GM18951 (cell line): ENCODE data around the gene GALNTL6.

Experiments used
- POLR2A ChIP-seq: IDR thresholded peaks from 4 replicates; pipeline ENCODE4 v1.6.1; 2011; ENCODE audit warnings: mild to moderate bottlenecking; ENCODE audit not compliant: insufficient read length, insufficient read depth; ENCODE audit errors: extremely low read depth
- in situ Hi-C: fragments of 300-500 bp; cut with MboI; formaldehyde crosslinking; loops from one replicate; pipeline ENCODE4 v1.12.0; 2022; ENCODE audit warnings: low sequenced_read_pairs, mixed read lengths, inconsistent platforms; ENCODE audit not compliant: unreplicated experiment

GALNTL6 gene

DNA sequence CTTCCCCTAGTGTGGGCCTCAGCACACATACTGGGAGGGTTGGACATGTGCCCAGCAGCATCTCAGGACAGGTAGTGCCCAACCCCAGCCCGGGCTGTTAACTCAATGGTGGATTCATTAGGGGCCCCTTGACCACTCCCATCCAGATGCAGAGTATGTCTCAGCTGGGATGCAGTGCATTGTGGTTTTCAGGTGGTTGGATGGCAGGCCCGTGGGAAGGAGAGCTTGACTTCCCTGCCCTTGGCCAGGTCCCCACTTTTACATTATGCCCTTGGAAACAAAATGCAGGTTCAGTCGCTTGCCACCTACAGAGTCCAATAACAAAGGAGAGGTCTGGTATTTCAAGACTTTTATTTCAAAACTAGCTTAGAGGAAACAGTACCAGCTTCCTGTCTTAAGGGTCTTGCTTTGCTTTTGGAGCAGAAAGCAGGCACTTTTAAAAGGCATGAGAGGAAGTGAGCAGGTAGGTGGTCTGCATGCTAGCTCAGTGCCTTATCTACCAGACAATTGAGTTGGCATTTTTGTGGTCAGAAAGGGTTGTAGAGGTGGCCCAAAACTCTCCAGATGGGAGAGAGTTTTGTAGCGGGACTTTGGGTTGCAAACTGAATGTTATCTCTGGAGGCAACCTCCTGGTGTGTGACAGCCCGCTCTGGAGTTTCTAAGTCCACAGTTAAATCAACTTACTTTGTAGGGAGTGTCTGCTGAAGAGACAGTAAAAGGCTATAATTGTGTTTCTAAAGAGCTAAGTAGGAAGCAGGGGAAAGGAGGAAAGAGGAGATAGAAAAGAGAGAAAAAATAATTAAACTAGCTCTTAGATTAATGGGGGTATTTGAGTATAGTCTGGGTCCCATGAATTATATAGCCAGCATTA lies 171.0 kb downstream of the GALNTL6 start:
- in situ Hi-C loops, result no loop called here
- TF ChIP-seq POLR2A, result no peak

DNA sequence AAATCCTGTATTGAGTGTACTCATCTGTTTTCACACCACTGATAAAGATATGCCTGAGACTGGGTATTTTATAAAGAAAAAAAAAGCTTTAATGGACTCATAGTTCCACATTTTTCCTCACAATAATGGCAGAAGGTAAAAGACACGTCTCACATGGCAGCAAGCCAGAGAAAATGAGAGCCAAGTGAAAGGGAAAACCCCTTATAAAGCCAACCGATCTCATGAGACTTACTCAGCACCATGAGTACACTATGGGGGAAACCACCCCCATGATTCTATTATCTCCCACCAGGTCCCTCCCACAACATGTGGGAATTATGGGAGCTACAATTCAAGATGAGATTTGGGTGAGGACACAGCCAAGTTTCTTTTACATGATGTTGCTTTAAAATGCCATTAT lies 171.9 kb downstream of the GALNTL6 start:
- in situ Hi-C loops, result no loop called here

DNA sequence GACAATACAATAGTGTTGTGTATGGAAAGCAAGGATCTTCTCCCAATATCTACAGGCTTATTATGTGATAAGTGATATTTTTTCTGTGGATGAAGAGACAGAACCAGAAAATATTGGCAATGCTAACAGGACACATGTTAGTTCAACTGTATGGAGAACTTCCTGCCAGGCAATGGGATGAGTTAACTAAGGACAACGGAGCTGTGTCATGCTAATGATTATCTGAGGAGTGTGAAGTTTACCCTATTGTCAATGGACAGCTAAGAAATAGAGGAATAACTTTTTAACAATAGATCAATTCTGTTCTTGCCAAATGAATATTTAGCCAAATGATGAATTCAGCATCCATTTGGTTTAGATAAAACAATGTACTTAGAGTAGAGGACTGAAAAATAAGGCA lies 180.0 kb downstream of the GALNTL6 start:
- in situ Hi-C loops, result no loop called here
- no peak for TF ChIP-seq POLR2A

More for the DNA sequence above, 171.9 kb downstream of the GALNTL6 start:
- TF ChIP-seq POLR2A, result no peak

DNA sequence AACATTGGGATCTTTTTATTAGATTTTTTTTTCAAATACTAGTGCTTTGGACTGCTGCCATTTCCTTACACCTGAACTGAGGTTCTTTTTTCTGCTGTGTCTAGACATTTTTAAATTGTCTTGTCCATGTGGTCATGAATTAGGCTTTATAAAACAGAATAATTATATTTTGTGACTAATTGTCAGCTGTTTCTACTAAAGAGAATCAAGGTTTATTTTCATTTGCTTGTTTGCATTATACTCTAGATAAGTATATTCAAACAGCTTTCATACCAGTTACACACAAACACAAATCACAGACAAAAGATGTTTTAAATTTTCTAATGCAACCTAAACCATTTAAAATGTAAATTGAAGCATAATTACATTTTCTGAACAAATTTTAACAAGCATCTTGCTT lies 194.7 kb downstream of the GALNTL6 start:
- in situ Hi-C loops, result no loop called here
- TF ChIP-seq POLR2A, result no peak

DNA sequence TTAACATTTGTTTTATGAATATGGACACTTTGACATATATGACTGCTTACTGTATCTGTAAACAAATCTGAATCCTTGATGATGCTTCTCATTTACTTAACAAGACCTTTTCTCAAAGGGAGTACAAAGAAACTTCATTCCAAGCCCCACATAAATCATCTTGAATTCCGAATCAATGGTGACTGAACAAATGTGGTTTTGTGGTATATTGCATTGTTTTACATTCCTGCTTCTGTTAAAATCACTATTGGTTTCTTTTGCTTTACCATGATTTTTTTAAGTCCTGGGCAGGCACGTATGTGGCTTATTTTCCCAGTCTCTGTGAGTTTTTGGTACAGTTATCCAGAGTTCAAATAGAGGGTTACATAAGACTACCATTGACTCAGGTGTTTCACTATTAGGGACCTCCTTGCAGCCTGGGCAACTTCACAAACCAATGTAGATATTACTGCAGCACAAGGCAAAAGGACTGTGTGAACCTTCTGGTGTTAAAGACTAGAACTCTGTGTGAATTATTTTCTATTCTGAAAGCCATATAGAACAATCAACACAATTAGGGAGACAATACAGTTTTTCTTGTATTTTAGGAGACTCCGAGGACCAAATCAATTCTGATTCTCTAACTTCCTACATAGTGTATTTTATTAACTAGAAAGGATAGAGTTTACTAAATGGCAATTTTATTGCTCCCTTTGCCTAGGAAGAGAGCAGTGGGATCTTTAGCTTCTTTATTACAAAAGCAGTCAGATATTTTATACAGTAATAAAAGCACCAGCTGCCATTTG lies 196.4 kb downstream of the GALNTL6 start:
- in situ Hi-C loops, result no loop called here
- no peak for TF ChIP-seq POLR2A

DNA sequence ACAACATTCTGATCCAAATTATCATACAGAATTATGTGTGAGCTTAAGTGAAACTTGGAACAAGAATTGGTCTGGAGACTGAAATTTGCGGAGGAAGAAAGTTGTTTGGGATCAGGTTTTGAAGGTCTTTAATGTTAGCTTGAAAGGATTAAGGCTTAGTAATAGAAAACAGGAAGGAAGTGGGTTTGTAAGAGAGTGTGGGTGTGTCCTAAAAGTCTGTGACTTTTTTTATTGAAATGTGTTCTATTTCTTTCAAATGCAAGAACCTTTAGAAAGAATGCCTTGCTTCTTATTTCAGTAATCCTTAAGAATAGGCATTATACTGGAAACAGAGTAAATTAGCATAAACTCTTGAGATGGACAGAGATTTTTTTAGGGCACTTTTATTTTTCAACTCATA lies 198.0 kb downstream of the GALNTL6 start:
- in situ Hi-C loops, result no loop called here
- TF ChIP-seq POLR2A, result no peak

DNA sequence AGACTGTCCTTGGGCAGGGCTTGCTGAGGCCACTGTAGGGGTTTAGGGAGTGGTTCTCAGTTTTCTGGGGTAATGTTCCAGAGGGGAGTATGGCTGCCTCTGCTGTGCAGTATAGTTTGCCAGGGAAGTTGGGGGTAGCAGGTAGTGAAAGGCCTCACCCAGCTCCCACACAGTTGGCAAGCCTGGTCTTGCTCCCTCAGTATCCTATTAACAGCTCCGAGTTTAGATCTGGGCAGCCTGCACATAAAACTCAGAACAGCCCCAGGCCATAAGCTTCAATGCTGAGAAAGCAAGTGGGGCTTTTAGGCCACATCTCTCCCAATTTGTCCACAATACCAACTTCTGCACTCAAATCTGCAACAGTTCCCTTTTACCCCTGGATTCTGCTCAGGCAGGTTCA lies 205.2 kb downstream of the GALNTL6 start:
- in situ Hi-C loops, result no loop called here
- TF ChIP-seq POLR2A, result no peak

DNA sequence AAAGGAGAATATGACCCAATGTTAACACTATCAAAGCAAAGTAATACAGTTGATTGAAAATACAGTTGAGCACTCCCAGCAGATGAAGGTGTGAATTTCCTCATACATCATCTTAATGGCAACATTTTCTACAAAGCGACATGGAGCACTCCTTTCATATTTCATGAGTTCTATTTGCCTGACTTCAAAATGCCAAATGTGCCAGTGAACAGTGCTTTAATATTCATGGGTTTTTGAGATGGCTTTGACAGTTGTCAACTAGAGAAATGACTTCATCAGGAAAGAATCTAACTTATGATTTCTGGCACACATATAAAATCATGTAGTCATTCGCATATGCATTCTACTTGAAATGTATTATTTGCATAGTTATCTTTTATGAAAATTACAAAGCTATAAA lies 222.4 kb downstream of the GALNTL6 start:
- in situ Hi-C loops, result no loop called here

DNA sequence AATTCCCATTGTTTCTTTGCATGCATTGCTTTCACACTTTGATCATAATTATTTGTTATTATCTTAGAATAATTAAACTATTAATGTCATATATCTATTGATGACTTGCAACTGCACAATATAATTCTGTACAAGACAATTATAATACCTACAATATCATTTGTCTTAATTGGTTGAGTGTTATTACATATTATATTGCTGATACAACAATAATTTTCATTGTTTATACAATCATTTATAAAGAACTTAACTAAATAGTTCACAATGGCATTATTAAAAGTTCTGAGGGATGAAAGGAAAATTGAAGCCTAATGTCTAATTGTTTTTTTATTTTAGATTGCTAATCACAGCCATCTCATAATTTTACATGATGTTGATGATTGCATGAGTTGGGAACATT lies 227.6 kb downstream of the GALNTL6 start:
- no peak for TF ChIP-seq POLR2A
- in situ Hi-C loops, result no loop called here

More for the DNA sequence above, 222.4 kb downstream of the GALNTL6 start:
- no peak for TF ChIP-seq POLR2A

DNA sequence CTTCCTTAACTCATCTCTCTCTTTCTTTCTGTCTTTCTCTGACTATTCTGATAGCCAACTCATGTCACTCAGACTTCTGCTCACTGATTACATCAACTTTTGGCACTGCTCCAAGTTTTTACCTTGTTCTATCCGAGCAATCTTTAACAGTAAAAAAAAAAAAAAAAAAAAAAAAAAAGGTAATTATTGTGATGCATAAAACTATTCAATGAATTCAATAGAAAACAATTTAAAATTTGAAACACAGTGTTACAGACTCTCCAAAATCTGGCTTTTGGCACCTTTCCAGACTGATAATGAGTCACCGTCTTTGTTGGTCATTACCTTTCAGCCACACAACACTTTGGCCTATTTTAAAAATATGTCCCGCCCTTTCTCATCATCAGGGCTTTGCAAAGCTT lies 229.5 kb downstream of the GALNTL6 start:
- in situ Hi-C loops, result no loop called here
- no peak for TF ChIP-seq POLR2A

DNA sequence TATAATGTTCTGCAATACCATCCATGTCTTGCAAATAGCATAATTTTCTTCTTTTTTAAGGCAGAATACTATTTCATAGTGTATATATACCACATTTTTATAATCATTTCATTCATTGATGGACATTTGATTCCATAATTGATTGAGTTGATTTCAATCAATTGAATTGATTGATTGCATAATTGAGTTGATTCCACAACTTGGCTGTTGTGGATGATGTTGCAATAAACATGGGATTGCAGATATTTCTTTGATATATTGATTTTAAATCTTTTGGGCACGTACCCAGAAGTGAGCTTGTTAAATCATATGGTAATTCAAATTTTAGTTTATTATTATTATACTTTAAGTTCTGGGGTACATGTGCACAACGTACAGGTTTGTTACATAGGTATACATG lies 232.8 kb downstream of the GALNTL6 start:
- in situ Hi-C loops, result no loop called here
- no peak for TF ChIP-seq POLR2A

DNA sequence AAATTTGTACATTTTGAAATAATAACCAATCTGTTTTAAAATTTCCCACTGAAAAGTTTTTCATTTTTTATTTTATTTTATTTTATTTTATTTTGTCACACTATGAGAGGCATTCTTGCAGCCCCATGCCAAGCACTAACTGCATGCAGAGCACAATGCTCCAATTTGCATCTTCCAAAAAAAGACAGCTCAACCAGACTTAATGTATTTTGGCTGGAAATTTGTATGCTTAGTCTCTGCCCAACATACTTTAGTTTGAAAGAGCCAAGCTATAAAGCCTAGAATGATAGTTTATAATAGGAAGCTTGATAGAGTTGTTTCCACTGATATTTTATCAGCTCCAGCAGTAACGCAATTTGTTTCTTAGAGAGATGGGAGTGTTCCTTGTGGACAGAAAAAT lies 235.5 kb downstream of the GALNTL6 start:
- in situ Hi-C loops, result no loop called here
- no peak for TF ChIP-seq POLR2A

DNA sequence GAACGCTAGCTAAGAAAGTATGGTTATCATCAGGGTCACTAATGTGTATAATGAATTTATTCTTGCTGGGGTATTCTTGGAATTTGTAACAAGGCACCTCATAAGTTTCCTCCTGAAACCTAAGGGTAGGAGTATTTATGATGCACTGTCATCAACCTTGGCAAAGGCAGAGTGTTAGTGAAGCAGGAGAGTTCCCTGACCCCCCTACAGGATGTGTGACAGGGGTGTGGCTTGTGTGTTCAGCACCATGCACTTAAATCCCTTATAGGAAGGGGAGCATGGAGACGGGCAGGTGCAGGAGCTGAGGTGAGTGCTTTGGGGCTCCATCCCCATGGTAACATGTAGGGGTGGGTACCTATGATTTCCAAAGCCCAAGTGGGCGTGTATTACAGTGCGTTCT lies 237.7 kb downstream of the GALNTL6 start:
- TF ChIP-seq POLR2A, result no peak
- in situ Hi-C loops, result no loop called here

DNA sequence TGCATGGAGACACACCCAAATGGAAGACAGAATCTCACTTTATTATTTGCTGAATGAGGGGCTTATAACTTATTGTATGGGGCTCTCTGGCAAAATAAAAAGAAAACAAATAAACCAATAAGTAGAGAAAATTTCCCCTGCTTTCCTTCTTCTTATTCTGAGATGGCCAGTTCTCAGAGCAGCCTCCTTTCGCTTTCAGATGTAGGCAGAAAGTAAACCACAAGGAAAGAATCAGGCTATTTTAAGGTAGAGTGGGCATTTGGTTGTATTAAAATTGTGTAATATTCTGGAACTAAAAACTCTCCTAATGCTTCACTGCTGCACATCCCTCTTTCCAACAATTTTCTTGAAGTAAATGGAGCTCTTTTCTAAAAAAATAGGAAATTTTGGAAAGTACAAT lies 241.8 kb downstream of the GALNTL6 start:
- TF ChIP-seq POLR2A, result no peak
- in situ Hi-C loops, result no loop called here
